Adipose tissue (tissue), 3 donors: ENCODE data around the gene TRAF3IP1. TPM values are rescaled to one million over a fixed set of nuclear protein-coding genes. Genes with fewer than 3 reads are reported as not detected.
"Not testable (repeated sequence)": the region's sequence is repeated elsewhere in the genome, so short reads cannot be mapped to it uniquely, and the experiment has no call there.

Experiments
- H3K27ac ChIP-seq: one replicate; pipeline ENCODE4 v1.5.1; 2013; ENCODE audit warnings: low read depth, low read length
- WGBS, 3 donors: extraction: QIAGEN DNeasy Blood & Tissue Kit; methylation state at CpG; one replicate each; pipeline ENCODE4 v1.1.7; 2013; 5-methylcytosine and 5-hydroxymethylcytosine counted together
- polyA plus RNA-seq, 3 donors: library from polyadenylated mRNA; stranded (reverse); fragments of 200-250 nt; gene quantifications; one replicate each; pipeline ENCODE4 v1.2.3, GENCODE V29; 2013
- donor health status: healthy with polysubstance abuse.
- donor health status: Bipolar disorder and iron deficiency.
- donor health status: healthy.

The TRAF3IP1 gene, protein sequence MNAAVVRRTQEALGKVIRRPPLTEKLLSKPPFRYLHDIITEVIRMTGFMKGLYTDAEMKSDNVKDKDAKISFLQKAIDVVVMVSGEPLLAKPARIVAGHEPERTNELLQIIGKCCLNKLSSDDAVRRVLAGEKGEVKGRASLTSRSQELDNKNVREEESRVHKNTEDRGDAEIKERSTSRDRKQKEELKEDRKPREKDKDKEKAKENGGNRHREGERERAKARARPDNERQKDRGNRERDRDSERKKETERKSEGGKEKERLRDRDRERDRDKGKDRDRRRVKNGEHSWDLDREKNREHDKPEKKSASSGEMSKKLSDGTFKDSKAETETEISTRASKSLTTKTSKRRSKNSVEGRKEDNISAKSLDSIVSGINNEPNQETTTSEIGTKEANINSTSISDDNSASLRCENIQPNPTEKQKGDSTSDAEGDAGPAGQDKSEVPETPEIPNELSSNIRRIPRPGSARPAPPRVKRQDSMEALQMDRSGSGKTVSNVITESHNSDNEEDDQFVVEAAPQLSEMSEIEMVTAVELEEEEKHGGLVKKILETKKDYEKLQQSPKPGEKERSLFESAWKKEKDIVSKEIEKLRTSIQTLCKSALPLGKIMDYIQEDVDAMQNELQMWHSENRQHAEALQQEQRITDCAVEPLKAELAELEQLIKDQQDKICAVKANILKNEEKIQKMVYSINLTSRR
- 1 to 10 TPM; 3.1 to 7.8 (median 5.5) TPM for polyA plus RNA-seq

- WGBS, 3 donors, result 0% methylated on average over 35 to 58 of the region's 58 CpGs
- no peak within 1 kb of the TSS for H3K27ac ChIP-seq
Measured at GRCh38 chr2:238320246-238320647, at the start of gene TRAF3IP1. Gene TRAF3IP1 (plus strand): TSS chr2:238320518. CDS start chr2:238320663, 145 bp downstream.

DNA sequence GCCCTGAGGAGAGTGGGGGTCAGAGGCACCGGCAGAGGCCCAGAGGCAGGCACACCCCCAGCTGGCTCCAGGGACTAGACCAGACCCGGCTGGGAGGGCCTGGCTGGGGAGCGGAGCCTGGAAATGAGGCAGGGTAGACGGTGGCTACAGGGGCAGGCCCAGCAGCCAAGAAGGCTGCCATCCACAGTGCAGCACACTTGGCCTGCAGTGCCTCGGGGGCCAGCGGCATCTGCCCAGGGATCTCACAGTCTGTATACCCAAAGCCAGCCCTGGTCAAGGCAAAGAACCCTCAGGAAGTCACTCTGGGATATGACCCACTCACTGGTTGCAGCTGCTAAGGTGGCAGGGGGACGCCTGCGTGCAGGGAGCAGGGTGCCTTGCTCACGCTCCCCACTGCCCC lies 49.7 kb upstream of the TRAF3IP1 start:
- H3K27ac ChIP-seq, result no peak overlapping the region
- WGBS, 3 donors, result 88 to 95% (median 91%) methylated on average over 9 of the region's 9 CpGs

DNA sequence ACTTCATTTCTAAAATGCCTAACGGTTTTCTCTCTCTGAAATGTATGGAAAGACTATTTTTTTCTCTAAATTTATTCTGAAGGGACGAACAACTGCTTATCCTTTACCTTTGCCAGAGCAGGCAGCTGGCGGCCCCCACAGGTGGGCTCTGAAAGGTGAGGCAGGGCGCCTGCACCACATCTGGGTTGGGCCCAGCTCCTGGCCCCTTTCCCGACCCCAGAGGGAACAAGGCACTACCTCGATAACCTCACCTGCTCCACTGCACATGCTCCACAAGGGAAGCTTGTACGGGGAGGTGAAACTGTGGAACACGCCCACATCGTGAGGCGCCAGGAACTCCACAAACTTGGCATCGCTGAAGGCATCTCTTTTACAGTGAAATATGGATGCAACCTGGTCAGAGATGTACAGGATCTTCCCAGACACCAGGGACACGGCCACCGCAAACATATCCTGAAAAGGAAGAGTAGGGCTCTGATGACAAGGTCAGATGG lies 49.2 kb upstream of the TRAF3IP1 start:
- H3K27ac ChIP-seq, result no peak overlapping the region
- 84 to 89% (median 86%) methylated on average over 13 of the region's 13 CpGs for WGBS, 3 donors

GRCh38 chr2:238271686-238272085 lies 48.6 kb upstream of the TRAF3IP1 start:
- WGBS, 3 donors, result 60 to 76% (median 76%) methylated on average over 8 of the region's 8 CpGs
- not testable (repeated sequence) for H3K27ac ChIP-seq

DNA sequence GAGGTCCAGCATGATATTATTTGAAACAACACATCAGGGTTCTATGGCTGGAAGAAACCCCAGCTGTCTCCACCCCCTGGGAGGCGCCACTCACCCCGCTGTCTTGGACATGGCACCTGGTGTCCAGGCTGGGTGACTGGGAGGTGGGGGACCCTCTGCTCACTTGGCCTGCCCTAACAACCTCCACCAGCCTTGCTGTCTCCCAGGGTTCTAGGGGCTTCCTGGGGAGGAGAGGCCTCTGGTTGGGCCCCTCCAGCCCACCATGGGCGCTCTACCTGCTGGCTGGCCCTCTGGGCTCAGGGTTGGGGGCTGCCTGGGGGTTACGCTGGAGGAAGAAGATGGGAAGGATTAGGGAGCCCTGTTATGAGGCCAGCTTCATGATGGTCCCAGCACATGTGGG lies 48.2 kb upstream of the TRAF3IP1 start:
- 95 to 98% (median 97%) methylated on average over 4 of the region's 4 CpGs for WGBS, 3 donors
- H3K27ac ChIP-seq, result no peak overlapping the region

DNA sequence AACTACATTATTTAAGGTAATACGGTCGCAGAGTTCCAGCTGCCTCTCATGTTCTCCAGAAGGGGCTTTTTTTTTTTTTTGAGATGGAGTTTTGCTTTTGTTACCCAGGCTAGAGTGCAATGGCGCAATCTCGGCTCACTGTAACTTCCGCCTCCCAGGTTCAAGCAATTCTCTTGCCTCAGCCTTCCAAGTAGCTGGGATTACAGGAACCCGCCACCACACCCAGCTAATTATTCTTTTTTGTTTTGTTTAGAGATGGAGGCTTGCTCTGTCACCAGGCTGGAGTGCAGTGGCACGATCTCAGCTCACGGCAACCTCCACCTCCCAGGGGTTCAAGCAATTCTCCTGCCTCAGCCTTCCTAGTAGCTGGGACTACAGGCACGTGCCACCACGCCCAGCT lies 46.9 kb upstream of the TRAF3IP1 start:
- WGBS, 3 donors, result 73 to 95% (median 83%) methylated on average over 8 to 10 of the region's 10 CpGs
- H3K27ac ChIP-seq, result not testable (repeated sequence)

DNA sequence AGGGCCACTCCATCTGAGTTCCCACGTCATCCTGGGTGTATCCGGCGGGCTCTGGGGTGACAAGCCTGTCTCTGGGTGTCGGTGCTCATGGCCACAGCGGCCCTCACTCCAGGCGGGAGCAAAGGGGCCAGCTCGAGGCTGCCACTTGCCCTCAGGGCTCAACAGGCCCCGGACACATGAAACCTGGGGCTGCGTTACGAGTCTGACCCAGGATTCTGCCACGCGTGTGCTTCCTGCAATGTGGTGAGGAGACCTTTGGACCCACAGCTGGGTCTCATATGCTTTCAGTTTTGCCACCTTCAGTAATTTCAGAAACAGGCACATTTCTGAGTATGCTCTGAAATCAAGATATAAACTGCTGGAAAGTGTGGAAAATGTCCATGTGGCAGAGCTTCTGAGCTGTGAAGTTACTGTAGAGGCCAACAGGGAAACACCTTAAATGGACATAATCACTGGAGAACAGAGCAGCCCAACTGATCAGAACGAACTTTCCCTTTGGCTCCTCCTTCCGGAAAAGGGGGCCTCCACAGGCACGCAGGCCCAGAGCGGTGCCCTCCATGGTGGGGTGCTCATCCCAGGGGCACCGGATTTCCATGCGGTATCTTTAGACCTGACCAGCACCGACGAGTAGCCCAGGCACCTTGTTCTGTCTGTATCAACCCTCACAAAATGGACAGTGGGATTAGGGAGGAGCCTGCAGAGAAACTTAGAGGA lies 46.0 kb upstream of the TRAF3IP1 start:
- H3K27ac ChIP-seq, result no peak overlapping the region
- 77 to 95% (median 91%) methylated on average over 20 of the region's 20 CpGs for WGBS, 3 donors

DNA sequence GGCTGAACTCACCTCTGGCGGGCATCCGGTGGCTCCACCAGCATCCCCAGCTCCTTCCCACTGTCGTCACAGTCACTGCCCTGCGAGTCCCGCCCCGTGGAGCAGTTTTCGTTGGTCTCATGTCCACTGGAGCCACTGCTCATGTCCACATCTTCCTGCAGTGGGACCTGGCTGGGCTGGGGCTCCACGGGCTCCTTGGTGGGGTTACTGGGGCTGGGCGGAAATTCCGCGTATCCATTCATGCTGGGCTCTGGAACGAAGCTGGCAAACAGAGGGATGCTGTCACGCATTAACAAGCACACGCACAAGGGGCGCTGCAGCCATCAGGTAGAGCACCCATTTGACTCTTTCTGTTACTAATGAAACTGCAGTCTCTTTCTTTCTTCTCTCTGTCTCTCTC lies 42.6 kb upstream of the TRAF3IP1 start:
- H3K27ac ChIP-seq, result no peak overlapping the region
- WGBS, 3 donors, result 76 to 94% (median 87%) methylated on average over 15 of the region's 15 CpGs

- 73 to 79% (median 78%) methylated on average over 9 of the region's 9 CpGs for WGBS, 3 donors
Measured at GRCh38 chr2:238278626-238279323, 41.5 kb upstream of the TRAF3IP1 start.

GRCh38 chr2:238279324-238279682 lies 41.0 kb upstream of the TRAF3IP1 start:
- H3K27ac ChIP-seq, result no peak overlapping the region
- WGBS, 3 donors, result 88 to 96% (median 95%) methylated on average over 6 of the region's 6 CpGs

More at GRCh38 chr2:238278626-238279323, 41.5 kb upstream of the TRAF3IP1 start:
- no peak overlapping the region for H3K27ac ChIP-seq

DNA sequence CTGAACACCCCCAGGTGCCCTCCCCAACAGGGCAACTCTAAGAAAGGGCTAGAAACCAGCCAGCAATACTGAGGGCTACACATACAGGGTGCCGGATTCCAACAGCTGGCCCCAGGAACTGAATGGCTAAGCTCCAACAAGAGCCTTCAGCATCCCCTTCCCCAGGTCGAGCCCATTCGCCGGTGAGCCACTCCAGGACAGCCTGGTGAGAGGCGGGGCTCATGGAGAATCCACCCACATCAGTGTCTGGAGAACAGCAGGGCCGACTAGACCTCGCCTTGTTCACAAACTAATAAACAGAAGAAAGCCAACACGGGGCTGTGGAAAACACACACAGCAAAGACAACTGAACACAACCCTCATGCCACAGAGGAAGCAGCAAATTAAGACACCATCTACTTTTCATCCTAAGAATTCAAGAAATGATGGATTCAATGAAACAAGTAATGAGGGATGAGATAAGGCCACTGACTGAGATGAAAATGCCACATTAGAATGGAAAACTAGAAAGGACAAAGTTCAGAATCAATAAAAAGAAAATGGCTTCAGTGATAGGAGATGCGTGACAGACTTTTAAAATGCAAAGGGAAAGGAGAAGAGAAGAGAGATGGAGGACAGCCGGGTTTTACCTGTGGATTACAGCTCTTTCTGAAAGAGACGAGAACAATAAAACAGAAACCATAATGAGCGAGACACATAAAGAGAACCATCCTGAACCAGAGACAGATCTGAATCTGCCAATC lies 40.1 kb upstream of the TRAF3IP1 start:
- H3K27ac ChIP-seq, result no peak overlapping the region
- 87 to 93% (median 91%) methylated on average over 12 of the region's 12 CpGs for WGBS, 3 donors

DNA sequence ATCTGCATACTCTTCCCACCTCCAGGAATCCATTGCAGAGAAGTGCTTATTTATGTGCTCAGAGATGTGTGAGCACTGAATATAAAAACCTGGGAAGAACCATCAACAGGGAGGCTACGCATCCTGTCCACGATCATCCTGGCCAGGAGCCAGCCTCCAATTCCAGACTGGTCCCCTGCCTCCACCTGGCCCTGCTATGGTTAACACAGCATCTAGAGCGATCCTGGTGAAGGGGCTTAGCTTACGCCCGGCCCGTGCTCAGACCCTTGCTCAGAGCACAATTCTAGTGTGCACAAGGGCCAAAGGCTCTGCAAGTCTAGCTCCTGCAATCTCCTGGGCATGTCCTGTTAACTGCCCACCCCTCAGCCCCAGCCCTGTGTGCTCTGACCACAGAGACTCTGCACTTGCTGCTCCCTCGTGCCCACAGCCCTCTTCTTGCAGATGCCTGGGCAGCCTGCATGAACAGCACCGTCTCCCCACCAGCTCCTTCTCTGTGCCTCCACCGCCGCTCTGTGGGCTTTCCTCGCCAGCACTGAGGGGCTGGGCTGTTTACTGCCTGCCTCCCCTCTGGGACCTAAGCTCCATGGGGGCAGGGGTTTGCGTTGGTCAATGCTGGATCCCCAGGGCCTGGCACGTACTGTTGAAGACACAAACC lies 38.4 kb upstream of the TRAF3IP1 start:
- no peak overlapping the region for H3K27ac ChIP-seq
- 85 to 92% (median 89%) methylated on average over 13 of the region's 13 CpGs for WGBS, 3 donors

- 92 to 94% (median 92%) methylated on average over 15 to 17 of the region's 17 CpGs for WGBS, 3 donors
- H3K27ac ChIP-seq, result no peak overlapping the region
Measured at GRCh38 chr2:238282861-238283738, 37.2 kb upstream of the TRAF3IP1 start.

GRCh38 chr2:238284802-238285515 lies 35.4 kb upstream of the TRAF3IP1 start:
- H3K27ac ChIP-seq, result peak overlapping the region; percentile 65
- whole genome bisulfite sequencing, 3 donors, result 52 to 89% (median 77%) methylated on average over 11 of the region's 11 CpGs

GRCh38 chr2:238285653-238286082 lies 34.6 kb upstream of the TRAF3IP1 start:
- peak overlapping the region; percentile 43 for H3K27ac ChIP-seq
- WGBS, 3 donors, result 25 to 57% (median 45%) methylated on average over 7 of the region's 7 CpGs

DNA sequence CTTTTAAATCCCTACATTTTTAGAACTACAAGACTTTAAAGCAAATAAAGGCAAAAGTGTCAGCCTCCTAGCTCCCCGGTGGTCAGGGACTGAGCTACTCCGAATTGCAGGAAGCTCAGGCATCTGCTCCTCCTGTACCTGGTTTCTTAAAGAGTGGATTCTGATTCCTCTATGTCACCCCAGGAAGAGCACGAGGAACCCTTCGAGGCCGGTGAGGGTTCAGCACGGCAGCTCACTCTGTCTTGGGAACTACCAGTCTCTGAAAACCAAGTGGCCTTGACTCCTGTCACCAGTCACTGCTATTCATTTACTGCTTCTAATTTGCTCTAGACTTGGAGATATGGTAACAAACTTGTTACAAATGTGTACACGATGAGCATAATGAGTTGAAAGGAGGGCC lies 34.2 kb upstream of the TRAF3IP1 start:
- H3K27ac ChIP-seq, result peak overlapping the region; percentile 43
- WGBS, 3 donors, result 30 to 72% (median 52%) methylated on average over 7 of the region's 7 CpGs
